NCI-H2107 treated with DMSO at 0.1 percent for 48 hours (cell line): Measurements from ENCODE around the gene KLHL35.

Experiments
- DNase-seq: peaks from one replicate; lab custom pipeline; 2025; ENCODE audit not compliant: unreplicated experiment; lab: John Stamatoyannopoulos, UW

KLHL35 gene, protein sequence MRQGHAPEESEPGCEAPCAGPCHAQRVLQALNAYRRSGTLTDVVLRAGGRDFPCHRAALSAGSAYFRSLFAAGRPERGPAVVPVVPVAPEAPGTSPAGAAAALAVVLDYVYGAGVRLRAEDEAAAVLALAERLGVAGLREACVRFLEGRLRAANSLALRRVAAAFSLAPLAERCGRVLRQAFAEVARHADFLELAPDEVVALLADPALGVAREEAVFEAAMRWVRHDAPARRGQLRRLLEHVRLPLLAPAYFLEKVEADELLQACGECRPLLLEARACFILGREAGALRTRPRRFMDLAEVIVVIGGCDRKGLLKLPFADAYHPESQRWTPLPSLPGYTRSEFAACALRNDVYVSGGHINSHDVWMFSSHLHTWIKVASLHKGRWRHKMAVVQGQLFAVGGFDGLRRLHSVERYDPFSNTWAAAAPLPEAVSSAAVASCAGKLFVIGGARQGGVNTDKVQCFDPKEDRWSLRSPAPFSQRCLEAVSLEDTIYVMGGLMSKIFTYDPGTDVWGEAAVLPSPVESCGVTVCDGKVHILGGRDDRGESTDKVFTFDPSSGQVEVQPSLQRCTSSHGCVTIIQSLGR

DNA sequence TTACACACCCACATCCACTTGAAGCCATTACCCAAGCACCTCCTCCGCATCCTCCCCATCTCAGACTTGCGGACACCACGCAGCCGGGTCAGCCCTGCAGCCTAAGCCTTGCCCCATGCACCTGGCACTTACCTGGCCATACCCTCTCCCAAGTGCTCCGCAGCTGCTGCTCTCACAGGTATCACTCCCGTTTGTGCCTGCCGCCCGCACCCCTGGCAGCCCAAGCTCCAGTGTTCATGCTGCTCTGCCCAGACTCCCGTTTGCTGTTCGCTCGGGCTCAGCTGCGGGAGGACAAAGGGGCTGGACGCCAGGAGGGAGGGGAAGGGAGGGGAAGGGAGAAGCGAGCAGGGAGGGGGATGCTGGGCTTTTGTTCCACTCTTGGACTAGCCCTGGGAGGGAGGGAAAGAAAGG lies at the start of gene KLHL35:
TSS of gene KLHL35 (minus strand) at position 293 of the 411 bp plus-strand sequence. CDS start 2,574 bp downstream, outside the sequence.
- peak; percentile 16 for DNase-seq

DNA sequence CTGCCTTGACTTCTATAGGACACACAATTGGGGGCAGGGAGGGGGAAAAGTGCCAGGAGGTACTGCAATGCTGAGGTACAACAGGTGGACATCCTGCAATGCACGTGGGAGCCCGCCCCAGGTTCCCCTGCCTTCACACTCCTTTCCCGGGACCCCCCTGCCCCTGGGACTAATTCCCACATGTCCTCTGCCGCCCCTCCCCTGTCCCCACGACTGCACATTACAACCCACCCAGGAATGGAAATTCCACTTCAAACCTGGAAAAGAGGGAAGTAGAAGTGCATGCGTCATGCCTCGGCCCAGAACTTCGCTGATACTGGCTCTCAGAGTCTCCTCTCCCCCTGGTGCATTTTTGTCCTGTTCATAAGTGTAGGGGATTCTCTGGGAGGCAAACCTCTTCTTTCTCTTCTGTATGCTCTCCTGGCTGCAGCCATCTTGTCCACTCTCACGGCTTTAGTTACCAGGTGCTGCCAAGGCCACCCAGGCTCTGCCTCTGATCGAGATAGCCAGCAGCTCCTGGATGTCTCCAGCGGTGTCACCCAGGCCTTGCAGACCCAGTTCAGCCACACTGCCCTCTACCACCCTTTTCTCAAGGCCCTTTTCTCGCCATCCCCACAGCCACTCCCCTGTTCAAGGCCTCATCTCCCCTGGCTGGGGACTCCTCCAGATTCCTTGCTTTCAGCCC lies 49.1 kb upstream of the KLHL35 start:
- no peak for DNase-seq

DNA sequence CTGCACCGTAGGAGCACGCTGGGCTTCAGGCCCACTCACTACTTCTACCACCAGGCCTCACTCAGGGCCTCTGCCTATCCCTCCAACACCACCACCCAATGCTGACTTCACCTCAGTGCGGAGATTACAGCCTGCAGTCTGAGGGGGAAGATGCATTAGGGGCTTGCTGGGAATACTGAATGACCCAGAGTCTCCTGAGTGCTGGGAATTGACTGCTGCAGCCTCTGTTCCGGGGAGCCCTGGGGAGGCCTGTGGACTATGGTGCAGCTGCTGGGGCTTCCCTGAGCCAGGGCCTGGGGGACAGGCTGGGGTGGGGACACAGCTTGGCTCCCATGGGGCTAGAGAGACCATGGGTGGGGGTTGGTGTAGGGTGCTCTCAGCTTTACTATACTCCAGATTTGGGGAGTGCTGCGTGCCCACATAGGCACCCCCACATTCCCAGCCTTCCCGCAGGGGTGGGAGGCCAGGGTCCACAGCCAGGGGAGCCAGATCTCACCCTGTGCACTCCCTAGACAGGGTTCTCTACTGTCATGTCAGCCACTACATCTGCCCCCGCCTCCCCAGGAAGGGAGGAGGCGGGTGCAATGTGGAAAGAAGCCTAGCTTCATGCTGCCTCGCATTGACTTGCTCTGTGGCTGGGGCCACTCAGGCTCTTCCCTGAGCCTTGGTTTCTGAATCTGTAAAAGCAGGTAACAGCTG lies 48.4 kb upstream of the KLHL35 start:
- DNase-seq: no peak

DNA sequence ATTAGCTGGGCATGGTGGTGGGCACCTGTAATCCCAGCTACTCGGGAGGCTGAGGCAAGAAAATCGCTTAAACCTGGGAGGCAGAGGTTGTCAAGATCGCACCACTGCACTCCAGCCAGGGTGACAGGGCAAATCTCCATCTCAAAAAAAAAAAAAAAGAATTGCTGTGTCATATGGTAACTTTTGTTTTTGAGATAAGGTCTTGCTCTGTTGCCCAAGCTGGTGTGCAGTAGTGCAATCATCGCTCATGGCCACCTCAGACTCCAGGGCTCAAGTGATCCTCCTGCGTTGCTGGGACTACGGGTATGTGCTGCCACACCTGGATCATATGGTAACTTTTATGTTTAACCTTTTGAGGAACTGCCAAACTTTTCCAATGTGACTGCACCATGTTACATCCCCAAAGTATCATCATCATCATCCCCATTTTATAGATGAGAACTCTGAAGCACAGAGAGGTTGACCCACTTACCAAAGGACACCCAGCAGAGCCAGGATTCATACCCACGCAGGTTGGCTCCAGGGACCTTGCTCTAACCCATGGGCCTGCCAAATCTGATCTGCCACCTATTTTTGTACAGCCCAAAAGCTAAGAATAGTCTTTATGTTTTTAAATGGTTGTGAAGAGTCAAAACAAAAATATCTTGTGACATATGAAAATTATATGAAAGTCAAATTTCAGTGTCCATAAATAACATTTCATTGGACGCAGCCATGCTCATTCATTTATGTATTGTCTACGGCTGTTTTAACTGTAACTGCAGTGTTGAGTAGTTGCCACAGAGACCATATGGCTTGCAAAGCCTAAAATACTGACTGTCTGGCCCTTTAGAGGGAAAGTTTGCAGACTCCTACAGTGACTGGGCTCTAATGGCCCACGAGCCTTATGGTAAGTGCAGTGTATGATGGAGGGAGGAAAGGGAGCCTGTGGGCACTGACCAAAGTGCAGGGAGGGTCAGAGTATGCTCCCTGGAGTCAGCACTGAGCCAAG lies 47.5 kb upstream of the KLHL35 start:
- DNase-seq: no peak

DNA sequence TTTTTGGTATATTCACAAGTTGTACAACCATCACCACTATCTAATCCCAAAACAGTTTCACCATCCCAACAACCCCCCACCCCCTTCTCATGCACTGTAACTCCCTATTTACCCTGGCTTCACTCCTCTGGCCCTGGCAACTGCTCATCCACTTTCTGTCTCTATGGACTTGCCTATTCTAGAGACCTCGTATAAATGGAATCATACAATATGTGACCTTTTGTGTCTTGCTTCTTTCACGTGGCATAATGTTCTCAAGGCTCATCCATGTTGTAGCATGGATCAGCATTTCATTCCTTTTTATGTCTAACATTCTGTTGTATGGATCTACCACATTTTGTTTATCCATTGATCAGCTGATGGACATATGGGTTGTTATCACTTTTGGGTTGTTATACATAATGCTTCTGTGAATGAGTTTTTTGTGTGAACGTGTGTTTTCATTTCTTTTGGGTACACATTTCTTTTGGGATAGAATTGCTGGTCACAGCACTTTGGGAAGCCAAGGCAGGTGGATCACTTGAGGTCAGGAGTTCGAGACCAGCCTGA lies 46.7 kb upstream of the KLHL35 start:
- no peak for DNase-seq

DNA sequence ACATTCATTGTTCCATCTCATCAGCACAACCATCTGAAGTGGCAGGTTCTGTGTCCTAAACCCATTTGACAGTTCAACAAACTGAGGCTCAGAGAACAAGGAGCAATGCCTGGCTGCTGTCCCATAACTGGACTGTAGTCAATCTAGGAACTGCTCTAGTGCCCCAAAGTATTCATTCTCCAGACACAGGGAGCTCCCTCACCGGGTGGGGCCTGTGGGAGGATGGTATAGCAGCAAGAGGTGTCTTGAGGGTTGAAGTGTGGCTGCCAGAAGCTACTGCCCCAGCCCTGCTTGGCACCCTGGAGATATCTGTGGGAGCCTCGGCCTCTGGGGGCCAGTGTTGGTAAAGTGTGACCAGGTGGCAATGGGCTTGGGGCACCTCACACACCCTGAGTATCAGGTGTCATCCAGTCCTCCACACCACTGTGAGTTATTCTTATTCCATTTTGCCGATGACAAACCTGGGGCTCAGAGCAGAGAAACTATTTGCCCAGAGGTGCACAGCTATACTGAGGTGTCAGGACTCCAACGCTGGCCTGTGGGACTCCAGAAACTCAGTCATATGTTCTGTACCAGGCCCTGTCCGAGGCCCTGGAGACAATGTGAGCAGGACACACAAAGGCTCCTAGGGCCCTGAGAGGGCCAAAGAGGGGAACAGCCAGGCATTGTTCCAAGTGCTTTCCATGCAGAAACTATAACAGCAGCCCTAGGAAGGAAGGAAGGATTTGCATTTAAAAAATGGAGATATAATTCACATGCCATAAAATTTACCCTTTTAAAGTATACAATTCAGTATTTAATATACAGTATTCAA lies 46.0 kb upstream of the KLHL35 start:
- no peak for DNase-seq

DNA sequence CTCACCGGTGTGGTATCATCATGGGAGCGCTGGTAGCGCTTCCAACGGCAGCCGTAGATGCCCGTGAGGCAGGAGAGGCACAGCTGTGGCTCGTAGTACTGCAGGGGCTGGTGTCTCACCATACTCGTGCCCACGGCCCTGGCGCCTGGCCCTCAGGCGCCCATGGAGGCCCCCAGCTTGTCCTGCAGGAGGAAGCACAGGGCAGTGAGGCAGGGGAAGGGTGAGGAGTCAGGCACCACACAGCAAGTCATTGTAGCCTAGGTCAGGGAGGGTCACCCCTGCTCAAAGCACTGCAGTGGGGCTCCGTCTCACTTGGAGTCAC lies 44.6 kb upstream of the KLHL35 start:
- no peak for DNase-seq

DNA sequence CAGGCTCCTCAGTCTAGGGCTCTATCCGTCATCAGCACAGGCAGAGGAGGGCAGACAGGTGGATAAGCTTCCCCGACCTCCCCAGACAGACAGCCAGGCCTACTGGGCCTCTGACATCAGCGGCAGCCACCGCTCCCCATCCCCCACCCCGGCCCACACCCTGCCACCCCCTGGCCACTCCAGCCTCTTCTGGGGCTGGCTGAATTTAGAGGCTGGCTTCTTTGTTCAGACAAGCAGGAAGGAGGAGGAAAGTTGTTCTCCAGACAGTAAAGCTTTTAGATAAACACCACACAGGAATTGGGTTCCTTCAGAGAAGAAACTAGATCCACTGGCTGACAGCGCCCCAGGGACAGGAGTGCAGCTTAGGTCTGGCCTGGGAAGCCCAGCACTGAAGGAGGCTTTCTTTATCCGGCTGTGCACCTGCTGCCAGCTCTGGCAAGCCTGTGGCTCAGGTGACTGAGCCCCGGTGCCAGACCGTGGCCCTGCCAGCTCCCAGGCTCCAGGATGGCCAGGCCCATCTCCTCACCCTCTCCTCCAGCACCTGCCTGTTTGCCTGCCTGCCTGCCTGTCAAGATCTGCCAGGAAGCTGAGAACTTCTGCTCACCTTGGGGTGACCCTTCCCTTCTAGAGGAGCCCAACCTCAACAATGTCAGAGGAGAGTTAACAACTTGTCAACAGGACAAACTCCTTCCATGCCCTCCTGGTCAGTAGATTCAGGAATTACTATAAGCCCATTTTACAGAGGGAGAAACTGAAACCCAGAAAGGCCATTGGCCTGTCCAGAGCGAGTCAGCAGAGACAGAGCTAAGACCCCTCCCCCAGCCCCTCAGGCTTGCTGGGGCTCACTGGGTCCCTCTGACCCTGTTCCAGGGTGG lies 44.0 kb upstream of the KLHL35 start:
- DNase-seq: peak; percentile 89

DNA sequence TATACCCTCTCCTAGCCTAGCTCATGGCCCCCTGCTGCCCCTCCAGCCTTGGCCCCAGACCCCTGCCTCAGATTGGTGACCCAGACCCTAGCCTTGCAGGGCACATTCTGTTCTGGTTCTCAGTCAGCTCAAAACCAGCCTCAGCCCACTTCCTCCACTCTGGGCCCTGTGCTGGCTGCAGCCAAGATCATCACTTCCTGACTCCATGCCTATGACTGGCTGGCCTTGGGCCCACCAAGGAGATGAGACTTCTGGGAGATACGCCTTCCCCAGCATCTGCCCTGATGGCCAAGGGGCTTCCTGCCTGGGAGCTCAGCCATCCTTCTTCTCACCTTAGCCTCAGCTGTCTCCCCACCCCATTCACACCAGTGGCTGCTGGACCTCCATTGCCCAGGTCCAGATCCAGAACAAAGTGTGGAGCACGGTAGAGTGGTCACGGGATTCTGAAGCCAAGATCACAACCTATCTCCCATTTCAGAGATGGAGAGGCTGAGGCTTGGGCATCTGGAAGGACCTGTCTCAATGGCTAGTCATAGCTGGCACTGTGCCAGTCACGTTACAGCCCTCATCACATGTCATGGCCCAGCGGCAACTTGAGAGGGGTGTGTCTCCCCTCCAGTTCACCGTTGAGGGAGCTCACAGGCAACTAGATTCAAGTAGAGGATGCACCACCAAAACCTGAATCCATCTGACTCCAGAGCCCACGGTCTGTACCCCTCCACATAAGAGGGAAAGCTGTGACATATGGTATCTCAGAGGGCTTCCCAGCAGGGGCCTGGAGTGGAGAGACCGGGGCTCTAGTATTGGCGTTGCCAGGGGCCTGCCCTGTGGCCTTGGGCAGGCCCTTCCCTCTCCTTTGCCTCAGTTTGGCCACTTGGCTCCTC lies 43.0 kb upstream of the KLHL35 start:
- no peak for DNase-seq

DNA sequence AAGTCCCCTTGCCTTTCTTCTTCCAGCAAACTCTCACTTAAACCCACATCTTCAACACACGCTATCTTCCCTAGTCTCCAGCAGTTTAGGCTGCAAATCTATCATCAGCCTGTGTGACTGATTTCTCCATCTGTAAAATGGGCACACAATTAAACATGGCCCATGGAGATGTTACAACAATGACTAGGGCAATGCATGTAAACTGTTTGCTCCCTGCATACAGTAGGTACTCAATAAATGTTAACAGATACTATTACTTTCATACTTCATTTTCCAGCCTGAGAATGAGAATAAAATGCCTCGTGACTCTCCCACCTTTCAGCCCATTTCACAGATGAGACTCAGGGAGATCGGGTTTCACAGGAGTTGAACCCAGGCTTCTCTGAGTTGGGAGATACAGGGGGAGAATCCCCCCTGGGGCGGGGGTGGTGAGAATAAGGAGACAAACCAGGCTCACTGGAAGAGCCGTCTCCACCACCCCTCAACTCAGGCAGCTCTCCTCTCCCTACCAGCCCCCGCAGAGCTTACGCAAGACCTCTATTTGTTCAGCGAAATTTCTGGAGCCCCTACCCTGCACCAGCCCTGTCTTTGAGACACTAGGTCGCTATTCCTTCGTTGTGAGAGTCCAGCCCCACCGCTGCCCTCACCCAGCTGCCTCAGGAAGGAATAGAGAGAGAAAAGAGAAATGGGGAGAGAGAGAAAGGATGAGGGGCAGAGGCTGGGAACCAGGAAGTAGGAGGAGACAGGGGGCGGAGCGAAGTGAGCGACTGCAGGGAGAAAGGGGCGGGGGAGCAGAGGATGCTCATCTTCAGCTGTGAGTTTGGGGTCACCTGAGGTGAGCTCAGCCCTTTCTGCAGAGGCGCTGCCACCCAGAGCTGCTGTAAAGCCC lies 42.1 kb upstream of the KLHL35 start:
- no peak for DNase-seq

DNA sequence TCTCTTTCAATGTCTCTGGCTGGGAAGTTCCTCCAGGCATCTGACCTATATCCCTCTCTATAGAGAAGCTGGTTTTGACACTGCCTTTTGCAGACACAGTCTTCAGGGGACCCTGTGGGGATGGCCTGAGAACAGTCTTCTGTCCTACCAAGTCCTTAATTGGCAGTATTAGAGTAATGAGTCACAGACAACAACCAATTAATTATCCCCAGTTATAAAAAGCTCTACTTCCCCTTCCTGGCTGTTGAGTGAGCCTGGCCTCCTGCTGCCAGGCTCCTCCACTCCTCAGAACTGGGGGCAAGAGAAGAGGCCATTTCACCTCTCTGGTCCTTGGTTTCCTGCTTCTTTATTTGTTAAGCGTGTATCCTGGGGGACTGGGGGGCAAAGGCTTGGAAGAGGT lies 41.2 kb upstream of the KLHL35 start:
- no peak for DNase-seq

DNA sequence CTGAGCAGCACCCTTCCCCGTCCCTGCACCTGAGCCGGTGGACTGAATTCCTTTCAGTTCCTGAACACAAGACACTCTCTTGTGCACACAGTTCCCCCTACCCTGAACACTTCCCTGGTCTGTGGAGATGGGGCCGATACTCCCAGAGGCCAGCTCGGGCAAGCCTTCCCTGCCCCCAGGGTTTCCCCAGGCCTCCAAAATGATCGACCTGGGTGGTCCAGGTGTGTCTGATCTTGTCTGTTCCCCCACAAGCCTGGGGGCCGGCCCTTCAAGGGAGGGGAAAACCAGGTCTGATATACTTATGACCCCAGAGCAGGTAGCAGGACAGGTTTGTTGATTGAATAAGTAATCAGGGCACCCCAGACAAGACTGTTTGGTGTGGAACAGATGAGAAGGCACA lies 40.7 kb upstream of the KLHL35 start:
- DNase-seq: no peak

DNA sequence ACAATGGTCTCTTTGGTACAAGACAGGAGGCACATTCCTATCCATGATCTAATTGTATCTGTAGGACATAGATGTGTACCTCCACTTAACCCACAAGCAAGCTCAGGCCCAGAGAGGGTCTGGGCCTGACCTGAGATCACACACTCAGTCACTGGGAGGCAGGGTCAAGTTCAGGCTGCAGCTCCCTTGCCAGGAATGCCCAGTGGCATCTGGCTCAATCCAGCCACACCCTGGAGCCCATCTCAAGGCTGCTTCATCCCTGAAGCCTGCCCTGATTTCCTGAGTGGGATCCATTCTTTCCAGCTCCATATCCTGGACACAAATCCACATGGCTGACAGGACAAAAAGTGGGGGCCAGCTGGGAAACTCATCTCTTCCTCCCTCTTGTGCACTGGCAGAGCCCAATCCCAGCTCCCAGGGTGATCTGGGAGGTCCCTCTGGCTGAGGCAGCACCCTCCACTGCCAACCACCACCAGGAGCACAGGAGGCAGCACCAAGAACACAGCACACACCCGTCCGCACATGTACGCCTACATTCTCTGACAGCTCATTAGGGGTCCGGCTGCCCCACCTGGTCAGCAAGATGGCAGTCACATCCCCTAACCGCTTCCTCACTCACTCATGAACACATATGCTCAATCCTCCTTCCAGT lies 39.2 kb upstream of the KLHL35 start:
- no peak for DNase-seq

DNA sequence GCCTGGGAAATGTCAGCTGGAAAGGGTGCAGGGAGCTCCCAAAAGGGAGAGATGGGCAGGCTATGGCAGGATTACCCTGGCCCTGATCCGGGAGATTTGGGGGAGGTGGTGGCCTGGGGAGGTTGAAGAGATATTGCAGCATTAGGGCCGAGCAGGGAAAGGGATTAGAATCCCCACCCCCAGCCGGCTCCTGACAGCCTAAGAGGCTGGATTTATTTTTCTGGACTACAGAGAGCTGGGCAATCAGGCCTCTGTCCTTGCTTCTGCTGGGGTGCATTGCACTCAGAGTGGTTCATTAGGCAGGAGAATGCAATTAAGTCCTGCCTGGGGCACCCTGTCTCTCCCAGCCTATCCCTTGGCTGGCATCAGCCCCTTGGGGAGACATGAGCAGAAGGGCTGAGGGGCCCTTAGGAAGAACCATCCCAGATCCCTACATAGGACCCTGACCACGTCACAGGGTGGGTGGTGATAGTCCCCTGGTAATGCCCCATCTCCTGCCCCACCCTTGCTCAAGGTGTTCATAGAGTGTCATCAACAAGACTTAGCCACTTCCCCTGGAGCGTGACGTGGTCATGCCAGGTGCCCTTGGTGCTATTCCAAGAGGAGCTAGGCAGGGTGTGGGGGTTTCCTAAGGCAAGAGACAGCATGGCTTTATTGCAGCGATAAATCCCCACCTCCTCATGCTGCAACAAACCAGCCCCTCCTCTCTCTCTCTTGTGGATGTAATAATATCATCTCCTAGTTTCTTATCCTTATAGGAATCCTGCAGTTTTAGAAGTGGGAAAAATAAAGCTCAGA lies 38.4 kb upstream of the KLHL35 start:
- DNase-seq: no peak

DNA sequence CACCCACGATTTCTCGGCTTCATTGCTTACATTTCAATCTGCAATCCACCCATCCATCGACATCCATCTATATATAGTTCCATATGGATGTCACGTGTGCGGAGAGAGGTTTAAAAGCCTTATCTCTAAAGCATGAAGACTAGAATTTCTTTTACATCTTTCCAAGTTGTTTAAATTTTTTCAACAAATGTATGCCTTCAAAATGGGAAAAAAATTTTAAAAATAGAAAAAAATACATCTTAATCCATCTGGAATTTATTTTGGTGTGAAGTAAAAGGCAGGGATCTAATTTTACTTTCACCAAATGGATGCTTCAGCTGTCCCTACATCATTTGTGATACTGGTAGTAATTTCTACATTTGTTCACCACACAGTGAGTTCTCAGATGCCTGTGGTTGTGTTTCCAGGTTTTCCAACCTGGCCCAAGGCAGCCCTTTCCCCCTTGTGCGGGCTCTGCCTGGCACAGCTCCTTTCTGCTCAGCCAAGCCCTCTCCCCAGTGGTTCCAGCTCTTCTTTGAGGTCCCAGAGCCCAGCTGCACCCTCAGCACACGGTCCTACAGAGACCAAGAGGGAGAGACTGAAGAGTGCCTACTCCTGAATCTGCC lies 37.6 kb upstream of the KLHL35 start:
- no peak for DNase-seq
